OCI-LY7 (cell line): ENCODE measurements around the gene ADM5.

Experiments used
- EZH2phosphoT487 ChIP-seq: fragments of 200-600 bp; sonication (generic); IDR thresholded peaks from 2 replicates; pipeline ENCODE4 v1.6.1; 2018; ENCODE audit warnings: low read depth, borderline replicate concordance, mild to moderate bottlenecking, mixed run types, antibody characterized with exemption, low read length, moderate library complexity, mixed read lengths
- TF ChIP-seq, protein P1 (sequence below): fragments of 200-600 bp; sonication (generic); conservative IDR thresholded peaks from 2 replicates; pipeline ENCODE4 v1.5.1; 2014; ENCODE audit warnings: mild to moderate bottlenecking, antibody characterized with exemption, low read length, moderate library complexity, mixed read lengths

DNA sequence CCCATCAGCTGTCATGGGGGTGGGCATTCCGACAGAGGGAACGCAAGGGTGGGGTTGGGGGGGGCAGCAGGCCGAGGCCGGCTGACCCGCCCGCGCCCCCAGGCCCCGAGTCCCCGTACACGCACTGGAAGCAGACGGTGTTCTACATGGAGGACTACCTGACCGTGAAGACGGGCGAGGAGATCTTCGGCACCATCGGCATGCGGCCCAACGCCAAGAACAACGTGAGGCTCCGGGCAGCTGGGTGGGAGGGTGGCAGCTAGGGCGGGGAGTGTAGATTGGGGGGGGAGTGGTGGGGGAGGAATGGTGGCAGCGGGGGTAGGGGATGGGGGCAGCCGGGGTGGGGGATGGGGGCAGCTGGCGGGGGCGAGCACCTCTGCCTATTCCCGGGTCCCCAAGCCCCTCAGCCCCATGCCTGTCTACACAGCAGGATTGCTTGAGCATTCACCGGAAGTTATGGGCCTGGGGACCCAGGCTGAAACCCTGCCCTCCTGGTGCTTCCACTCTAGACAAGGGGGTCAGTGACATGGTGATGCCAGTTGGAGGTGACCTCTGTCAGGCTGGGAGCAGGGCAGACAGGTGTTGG lies 2.8 kb upstream of the ADM5 start:
- TF ChIP-seq, protein P1, sequence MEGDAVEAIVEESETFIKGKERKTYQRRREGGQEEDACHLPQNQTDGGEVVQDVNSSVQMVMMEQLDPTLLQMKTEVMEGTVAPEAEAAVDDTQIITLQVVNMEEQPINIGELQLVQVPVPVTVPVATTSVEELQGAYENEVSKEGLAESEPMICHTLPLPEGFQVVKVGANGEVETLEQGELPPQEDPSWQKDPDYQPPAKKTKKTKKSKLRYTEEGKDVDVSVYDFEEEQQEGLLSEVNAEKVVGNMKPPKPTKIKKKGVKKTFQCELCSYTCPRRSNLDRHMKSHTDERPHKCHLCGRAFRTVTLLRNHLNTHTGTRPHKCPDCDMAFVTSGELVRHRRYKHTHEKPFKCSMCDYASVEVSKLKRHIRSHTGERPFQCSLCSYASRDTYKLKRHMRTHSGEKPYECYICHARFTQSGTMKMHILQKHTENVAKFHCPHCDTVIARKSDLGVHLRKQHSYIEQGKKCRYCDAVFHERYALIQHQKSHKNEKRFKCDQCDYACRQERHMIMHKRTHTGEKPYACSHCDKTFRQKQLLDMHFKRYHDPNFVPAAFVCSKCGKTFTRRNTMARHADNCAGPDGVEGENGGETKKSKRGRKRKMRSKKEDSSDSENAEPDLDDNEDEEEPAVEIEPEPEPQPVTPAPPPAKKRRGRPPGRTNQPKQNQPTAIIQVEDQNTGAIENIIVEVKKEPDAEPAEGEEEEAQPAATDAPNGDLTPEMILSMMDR, result no peak
- no peak for TF ChIP-seq EZH2phosphoT487
